Daoy (cell line): ENCODE data around the gene RNF212. TPM values are rescaled to one million over a fixed set of nuclear protein-coding genes. Genes with fewer than 3 reads are reported as not detected.
A peak's percentile ranks its signal among the peaks of the same experiment; 100 is the strongest.

Source experiments
- DNase-seq: peaks from one replicate; pipeline ENCODE4 v3.0.0-alpha.2; 2015; ENCODE audit warnings: low read depth
- total RNA-seq: library from RNA; depleted of rRNA; stranded (reverse); fragments of >200 nt; shearing (Covaris generic); gene quantifications from 2 replicates; pipeline ENCODE4 v1.2.3, GENCODE V29; 2014

RNF212 gene
- total RNA-seq, 1 experiment from 2014 or later, result not detected

GRCh38 chr4:1036976-1037810 lies 76.2 kb downstream of the RNF212 start:
- DNase-seq, result no peak

- DNase-seq, result no peak
Observed at GRCh38 chr4:1036095-1036494, 77.3 kb downstream of the RNF212 start.

GRCh38 chr4:1035510-1035909 lies 77.9 kb downstream of the RNF212 start:
- DNase-seq, result no peak

- no peak for DNase-seq
Observed at GRCh38 chr4:1033840-1034551, 79.4 kb downstream of the RNF212 start.

- no peak for DNase-seq
Observed at GRCh38 chr4:1032861-1033260, 80.5 kb downstream of the RNF212 start.

GRCh38 chr4:1031956-1032795 lies 81.2 kb downstream of the RNF212 start:
- no peak for DNase-seq

GRCh38 chr4:1031346-1031745 lies 82.0 kb downstream of the RNF212 start:
- DNase-seq, result no peak

- DNase-seq, result no peak
Observed at GRCh38 chr4:1030559-1030958, 82.8 kb downstream of the RNF212 start.

- DNase-seq, result peak; percentile 41
Observed at GRCh38 chr4:1030031-1030430, 83.3 kb downstream of the RNF212 start.

- no peak for DNase-seq
Observed at GRCh38 chr4:1029529-1029928, 83.8 kb downstream of the RNF212 start.

GRCh38 chr4:1028574-1029220 lies 84.7 kb downstream of the RNF212 start:
- DNase-seq, result no peak

- DNase-seq, result no peak
Observed at GRCh38 chr4:1027915-1028238, 85.5 kb downstream of the RNF212 start.

- DNase-seq, result no peak
Observed at GRCh38 chr4:1027219-1027914, 86.0 kb downstream of the RNF212 start.

- peak; percentile 47 for DNase-seq
Observed at GRCh38 chr4:1026115-1026514, 87.2 kb downstream of the RNF212 start.

- no peak for DNase-seq
Observed at GRCh38 chr4:1024882-1025545, 88.3 kb downstream of the RNF212 start.

- no peak for DNase-seq
Observed at GRCh38 chr4:1023895-1024740, 89.2 kb downstream of the RNF212 start.

GRCh38 chr4:1023075-1023640 lies 90.2 kb downstream of the RNF212 start:
- DNase-seq, result no peak

GRCh38 chr4:1022739-1023066 lies 90.7 kb downstream of the RNF212 start:
- no peak for DNase-seq

- DNase-seq, result no peak
Observed at GRCh38 chr4:1022051-1022738, 91.2 kb downstream of the RNF212 start.
